ENCODE results near the gene RAB12. TPM values are rescaled to one million over a fixed set of nuclear protein-coding genes. Genes with fewer than 3 reads are reported as not detected.
"Not testable (repeated sequence)": the region's sequence is repeated elsewhere in the genome, so short reads cannot be mapped to it uniquely, and the experiment has no call there.

Gene RAB12
- total RNA-seq, 1 donor from 2014 or later, result 48.5 TPM

- H3K4me1 Mint-ChIP-seq (ENCODE audit: unreplicated experiment), result no peaks in the 10 kb centered on the region
- no peak for DNase-seq (ENCODE audit: extremely low spot score, unreplicated experiment)
- no peak overlapping the region for H3K27ac Mint-ChIP-seq (ENCODE audit: unreplicated experiment)
- H3K4me3 Mint-ChIP-seq (ENCODE audit: unreplicated experiment), result no peak overlapping the region
- peaks cover 35% of the 10 kb centered on the region for H3K27me3 Mint-ChIP-seq (ENCODE audit: unreplicated experiment)
- no peak for TF ChIP-seq CTCF (IDR thresholded peaks at IDR 0.05)
- H3K9me3 Mint-ChIP-seq (ENCODE audit: unreplicated experiment), result no peaks in the 10 kb centered on the region
- H3K36me3 Mint-ChIP-seq (ENCODE audit: unreplicated experiment), result no peaks in the 10 kb centered on the region
Observed at GRCh38 chr18:8562919-8563318, 46.3 kb upstream of the RAB12 start.

GRCh38 chr18:8571399-8571798, 37.8 kb upstream of the RAB12 start:
- no peak for DNase-seq (ENCODE audit: extremely low spot score, unreplicated experiment)
- H3K36me3 Mint-ChIP-seq (ENCODE audit: unreplicated experiment), result no peaks in the 10 kb centered on the region
- H3K27me3 Mint-ChIP-seq (ENCODE audit: unreplicated experiment), result peaks cover 24% of the 10 kb centered on the region
- no peaks in the 10 kb centered on the region for H3K9me3 Mint-ChIP-seq (ENCODE audit: unreplicated experiment)
- no peak for TF ChIP-seq CTCF (IDR thresholded peaks at IDR 0.05)
- no peak overlapping the region for H3K27ac Mint-ChIP-seq (ENCODE audit: unreplicated experiment)
- no peaks in the 10 kb centered on the region for H3K4me1 Mint-ChIP-seq (ENCODE audit: unreplicated experiment)
- no peak overlapping the region for H3K4me3 Mint-ChIP-seq (ENCODE audit: unreplicated experiment)

DNA sequence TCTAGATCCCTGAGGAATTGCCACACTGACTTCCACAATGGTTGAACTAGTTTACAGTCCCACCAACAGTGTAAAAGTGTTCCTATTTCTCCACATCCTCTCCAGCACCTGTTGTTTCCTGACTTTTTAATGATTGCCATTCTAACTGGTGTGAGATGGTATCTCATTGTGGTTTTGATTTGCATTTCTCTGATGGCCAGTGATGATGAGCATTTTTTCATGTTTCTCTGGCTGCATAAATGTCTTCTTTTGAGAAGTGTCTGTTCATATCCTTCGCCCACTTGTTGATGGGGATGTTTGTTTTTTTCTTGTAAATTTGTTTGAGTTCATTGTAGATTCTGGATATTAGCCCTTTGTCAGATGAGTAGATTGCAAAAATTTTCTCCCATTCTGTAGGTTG, 35.5 kb upstream of the RAB12 start:
- H3K36me3 Mint-ChIP-seq (ENCODE audit: unreplicated experiment); H3K4me1 Mint-ChIP-seq (ENCODE audit: unreplicated experiment); H3K9me3 Mint-ChIP-seq (ENCODE audit: unreplicated experiment); H3K27ac Mint-ChIP-seq (ENCODE audit: unreplicated experiment); DNase-seq (ENCODE audit: extremely low spot score, unreplicated experiment); H3K4me3 Mint-ChIP-seq (ENCODE audit: unreplicated experiment): not testable (repeated sequence)
- peaks cover 28% of the 10 kb centered on the region for H3K27me3 Mint-ChIP-seq (ENCODE audit: unreplicated experiment)

DNA sequence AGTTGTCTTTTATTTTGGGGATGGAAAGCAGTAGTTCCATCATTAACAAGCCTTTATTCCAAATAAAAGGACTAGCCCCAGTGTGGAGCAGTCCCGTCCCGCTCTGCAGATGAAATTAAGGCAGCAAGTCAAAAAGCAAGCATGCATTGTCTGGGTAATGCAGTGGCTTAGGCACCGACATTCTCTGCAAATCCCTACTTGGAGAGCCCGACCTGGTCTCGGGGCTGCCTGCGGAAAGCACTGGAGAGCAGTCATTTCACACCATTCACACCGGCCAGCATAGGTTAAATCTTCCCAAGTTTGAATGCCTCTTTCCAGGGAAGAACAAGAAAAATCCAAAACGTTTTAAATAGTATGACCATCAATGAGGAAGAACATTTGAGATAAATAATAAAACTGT, 24.4 kb upstream of the RAB12 start:
- H3K4me3 Mint-ChIP-seq (ENCODE audit: unreplicated experiment), result no peak overlapping the region
- H3K27ac Mint-ChIP-seq (ENCODE audit: unreplicated experiment), result no peak overlapping the region
- H3K27me3 Mint-ChIP-seq (ENCODE audit: unreplicated experiment), result peaks cover 62% of the 10 kb centered on the region
- DNase-seq (ENCODE audit: extremely low spot score, unreplicated experiment), result no peak
- no peaks in the 10 kb centered on the region for H3K4me1 Mint-ChIP-seq (ENCODE audit: unreplicated experiment)
- no peak for TF ChIP-seq CTCF (IDR thresholded peaks at IDR 0.05)
- H3K9me3 Mint-ChIP-seq (ENCODE audit: unreplicated experiment), result peaks cover 5% of the 10 kb centered on the region
- no peaks in the 10 kb centered on the region for H3K36me3 Mint-ChIP-seq (ENCODE audit: unreplicated experiment)

GRCh38 chr18:8586941-8587340, 22.3 kb upstream of the RAB12 start:
- Mint-ChIP-seq H3K27ac (ENCODE audit: unreplicated experiment) (no peak overlapping the region), H3K4me1 (ENCODE audit: unreplicated experiment) (no peaks in the 10 kb centered on the region), H3K27me3 (ENCODE audit: unreplicated experiment) (peaks cover 55% of the 10 kb centered on the region), H3K9me3 (ENCODE audit: unreplicated experiment) (peaks cover 12% of the 10 kb centered on the region), H3K36me3 (ENCODE audit: unreplicated experiment) (no peaks in the 10 kb centered on the region), H3K4me3 (ENCODE audit: unreplicated experiment) (no peak overlapping the region)
- no peak for TF ChIP-seq CTCF (IDR thresholded peaks at IDR 0.05)
- DNase-seq (ENCODE audit: extremely low spot score, unreplicated experiment), result no peak

GRCh38 chr18:8595445-8595844, 13.8 kb upstream of the RAB12 start:
- DNase-seq (ENCODE audit: extremely low spot score, unreplicated experiment), result no peak
- Mint-ChIP-seq H3K27me3 (ENCODE audit: unreplicated experiment) (peaks cover 45% of the 10 kb centered on the region), H3K4me1 (ENCODE audit: unreplicated experiment) (no peaks in the 10 kb centered on the region), H3K27ac (ENCODE audit: unreplicated experiment) (no peak overlapping the region), H3K9me3 (ENCODE audit: unreplicated experiment) (no peaks in the 10 kb centered on the region), H3K4me3 (ENCODE audit: unreplicated experiment) (no peak overlapping the region), H3K36me3 (ENCODE audit: unreplicated experiment) (no peaks in the 10 kb centered on the region)
- no peak for TF ChIP-seq CTCF (IDR thresholded peaks at IDR 0.05)
